HG03342 (cell line): Measurements from ENCODE around the gene IGSF9.

Experiments
- ATAC-seq: cut with Tn5 transposase; IDR thresholded peaks from one replicate; pipeline ENCODE4 v1.9.1; 2021; ENCODE audit warnings: mild to moderate bottlenecking, moderate library complexity; ENCODE audit not compliant: unreplicated experiment

The IGSF9 gene, protein sequence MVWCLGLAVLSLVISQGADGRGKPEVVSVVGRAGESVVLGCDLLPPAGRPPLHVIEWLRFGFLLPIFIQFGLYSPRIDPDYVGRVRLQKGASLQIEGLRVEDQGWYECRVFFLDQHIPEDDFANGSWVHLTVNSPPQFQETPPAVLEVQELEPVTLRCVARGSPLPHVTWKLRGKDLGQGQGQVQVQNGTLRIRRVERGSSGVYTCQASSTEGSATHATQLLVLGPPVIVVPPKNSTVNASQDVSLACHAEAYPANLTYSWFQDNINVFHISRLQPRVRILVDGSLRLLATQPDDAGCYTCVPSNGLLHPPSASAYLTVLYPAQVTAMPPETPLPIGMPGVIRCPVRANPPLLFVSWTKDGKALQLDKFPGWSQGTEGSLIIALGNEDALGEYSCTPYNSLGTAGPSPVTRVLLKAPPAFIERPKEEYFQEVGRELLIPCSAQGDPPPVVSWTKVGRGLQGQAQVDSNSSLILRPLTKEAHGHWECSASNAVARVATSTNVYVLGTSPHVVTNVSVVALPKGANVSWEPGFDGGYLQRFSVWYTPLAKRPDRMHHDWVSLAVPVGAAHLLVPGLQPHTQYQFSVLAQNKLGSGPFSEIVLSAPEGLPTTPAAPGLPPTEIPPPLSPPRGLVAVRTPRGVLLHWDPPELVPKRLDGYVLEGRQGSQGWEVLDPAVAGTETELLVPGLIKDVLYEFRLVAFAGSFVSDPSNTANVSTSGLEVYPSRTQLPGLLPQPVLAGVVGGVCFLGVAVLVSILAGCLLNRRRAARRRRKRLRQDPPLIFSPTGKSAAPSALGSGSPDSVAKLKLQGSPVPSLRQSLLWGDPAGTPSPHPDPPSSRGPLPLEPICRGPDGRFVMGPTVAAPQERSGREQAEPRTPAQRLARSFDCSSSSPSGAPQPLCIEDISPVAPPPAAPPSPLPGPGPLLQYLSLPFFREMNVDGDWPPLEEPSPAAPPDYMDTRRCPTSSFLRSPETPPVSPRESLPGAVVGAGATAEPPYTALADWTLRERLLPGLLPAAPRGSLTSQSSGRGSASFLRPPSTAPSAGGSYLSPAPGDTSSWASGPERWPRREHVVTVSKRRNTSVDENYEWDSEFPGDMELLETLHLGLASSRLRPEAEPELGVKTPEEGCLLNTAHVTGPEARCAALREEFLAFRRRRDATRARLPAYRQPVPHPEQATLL

DNA sequence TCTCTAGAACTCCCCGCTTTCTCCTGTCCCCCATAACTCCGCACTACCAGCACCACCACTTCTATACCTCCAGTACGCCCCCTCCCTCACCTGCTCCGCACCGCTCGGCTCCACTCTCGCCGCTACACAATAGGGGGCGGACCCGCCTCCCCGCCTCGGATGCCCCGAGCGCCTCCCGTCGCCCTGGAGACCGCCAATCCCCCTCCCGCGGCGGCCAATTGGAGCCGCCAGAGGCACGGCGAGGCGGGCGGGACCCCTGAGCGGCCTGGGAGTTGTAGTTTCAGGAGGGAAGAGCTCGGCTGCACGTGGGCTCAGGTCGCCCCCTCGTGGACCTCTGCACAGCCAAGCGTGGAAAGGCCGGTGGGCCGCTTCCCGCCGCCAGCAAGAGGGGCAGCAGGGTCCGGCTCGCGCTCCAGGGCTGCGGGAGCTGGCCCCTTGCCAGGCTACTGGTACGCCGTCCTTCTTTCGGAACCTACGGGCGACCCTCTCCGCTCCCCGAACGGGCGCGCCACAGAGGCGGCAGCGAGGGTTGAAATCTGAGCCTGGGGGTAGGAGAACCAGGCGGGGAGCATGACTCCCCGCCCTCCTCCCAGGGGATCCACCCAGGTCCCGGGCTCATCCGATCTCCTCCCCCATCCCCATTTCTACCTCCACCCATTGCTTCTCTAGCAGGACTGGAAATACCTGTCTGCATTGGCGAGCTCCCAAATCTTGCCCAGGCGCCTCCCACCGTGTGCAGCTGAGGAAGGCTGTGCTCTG is at the start of gene IGSF9:
IGSF9 (minus strand) TSS at position 131 of the 759 bp plus-strand sequence. CDS start 2,159 bp downstream, outside the sequence.
- ATAC-seq = no peak

DNA sequence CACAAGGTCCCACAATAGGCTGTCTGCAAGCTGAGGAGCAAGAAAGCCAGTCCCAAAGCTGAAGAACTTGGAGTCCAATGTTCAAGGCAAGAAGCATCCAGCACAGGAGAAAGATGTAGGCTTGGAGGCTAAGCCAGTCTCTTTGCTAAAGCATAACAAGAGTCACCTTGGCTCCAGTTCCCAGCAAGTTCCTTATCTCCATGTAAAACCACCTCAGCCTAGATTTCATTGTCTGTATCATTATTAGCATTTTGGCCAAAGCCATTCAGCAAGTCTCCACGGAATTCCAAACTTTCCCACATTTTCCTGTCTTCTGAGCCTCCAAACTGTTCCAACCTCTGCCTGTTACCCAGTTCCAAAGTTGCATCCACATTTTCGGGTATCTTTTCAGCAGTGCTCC is 49.5 kb upstream of the IGSF9 start:
- ATAC-seq = no peak

DNA sequence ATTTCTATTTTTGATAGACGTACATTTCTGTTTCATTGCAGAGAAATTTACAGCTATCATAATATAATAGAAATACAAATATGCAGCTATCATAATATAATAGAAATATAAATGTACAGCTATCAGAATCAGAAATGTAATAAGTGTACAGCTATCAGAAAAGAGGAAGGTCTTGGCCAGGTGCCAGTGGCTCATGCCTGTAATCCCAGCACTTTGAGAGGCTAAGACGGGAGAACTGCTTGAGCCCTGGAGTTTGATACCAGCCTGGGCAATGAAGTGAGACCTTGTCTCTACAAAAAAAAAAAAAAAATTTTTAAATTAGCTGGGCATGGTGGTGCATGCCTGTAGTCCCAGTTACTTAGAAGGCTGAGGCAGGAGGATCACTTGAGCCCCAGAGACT is 48.5 kb upstream of the IGSF9 start:
- no peak for ATAC-seq

DNA sequence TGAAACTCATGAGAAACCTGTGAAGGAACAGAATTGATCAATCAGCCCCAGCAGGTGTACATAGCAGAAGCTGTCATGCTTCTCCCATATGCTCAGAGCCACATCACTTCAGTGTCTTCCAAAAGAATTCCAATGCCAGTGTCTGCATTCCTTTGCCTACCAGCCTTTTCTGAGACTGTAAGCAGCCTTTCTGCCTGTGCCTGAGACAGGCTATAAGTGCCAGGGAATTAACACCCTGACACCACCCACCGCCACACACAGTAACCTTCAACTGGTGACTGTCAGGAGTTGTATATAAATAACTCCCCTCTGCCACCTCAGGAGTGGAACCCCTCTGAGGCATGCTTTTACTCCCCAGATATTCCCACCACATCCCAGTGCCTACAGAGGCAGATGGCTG is 46.7 kb upstream of the IGSF9 start:
- no peak for ATAC-seq

DNA sequence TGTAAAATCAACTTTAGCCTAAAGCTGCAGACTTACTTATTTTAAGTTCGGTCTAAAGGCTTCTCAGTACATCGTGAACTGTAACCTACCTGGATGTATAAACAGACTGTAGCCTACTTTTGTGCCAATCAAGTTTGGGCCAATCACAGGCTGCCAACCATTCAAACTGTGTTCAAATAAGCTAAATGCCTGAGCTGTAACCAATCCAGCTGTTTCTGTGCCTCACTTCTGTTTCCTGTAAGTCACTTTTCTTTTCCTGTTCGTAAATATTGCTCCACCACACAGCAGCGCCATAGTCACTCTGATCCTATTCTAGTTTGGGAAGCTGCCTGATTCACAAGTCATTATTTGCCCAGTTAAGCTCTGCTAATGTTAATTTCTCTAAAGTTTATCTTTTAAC is 46.1 kb upstream of the IGSF9 start:
- ATAC-seq = no peak

DNA sequence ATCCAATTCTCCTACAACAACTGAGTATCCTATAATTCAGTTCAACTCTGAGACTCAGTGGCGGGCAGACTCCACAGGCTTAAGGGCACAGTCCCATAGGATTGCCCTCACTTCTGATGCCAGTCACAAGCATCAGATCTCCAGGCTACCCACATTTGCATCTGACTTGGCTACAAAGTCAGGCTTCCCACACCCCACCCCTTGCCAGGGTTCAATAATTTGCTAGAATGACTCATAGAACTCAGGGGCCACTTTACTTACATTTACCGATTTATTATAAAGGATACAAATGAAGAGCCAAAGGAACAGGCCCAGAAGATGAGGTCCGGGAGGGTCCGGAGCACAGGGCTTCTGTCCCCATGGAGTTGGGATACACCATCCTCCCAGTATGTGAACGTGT is 44.6 kb upstream of the IGSF9 start:
- ATAC-seq = no peak

DNA sequence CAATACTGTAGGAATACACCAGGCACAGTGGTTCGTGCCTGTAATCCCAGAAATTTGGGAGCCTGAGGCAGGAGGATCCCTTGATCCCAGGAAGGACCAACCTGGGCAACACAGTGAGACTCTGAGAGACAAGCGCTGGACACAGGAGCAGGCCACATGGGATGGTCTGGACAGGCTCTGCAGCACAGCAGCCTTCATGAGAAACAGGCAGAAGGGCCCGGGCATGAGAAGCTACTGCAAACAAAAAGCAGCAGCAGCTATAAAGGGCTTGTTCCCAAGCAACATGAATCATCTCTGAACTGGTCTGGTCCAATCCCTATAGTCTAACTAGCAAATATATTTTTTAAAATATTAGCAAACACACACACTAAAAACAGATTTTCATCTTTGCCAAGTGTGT is 44.2 kb upstream of the IGSF9 start:
- ATAC-seq = no peak

DNA sequence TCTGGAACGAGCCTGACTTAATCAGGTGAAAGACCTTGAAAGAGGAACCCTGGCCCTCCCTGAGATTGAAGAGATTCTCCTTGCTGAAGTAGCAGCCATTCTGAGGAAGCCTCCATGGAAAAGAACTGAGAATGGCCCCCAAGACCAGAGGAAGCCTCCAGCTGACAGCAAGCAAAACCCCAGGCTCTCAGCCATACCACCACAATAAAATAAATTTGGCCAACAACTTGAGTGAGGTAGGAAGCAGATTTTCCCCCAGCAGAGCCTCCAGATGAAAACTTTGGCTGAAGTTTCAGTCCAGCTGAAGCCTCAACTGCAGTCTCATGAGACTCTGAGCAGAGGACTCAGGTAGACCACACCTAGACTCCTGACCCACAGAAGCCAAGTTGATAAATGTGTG is 42.6 kb upstream of the IGSF9 start:
- no peak for ATAC-seq

DNA sequence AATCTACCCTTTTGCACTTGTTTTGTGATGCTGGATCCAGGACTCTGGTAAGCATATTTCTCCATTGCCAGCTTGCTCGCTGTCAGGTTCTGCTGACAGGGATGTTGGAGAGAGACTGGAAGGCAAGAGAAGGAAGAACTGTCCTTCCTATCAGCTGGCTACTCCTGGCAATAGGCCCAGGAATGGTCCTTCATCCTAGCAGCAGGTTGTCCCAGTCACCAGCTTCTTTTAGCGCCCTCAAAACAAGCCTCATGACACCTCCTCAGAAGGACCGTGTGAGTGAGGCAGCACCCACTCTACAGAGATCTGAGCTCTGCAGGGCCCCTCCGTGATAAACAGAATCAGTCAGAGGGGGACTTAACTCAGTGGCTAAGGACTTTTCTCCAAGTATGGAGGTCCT is 41.8 kb upstream of the IGSF9 start:
- ATAC-seq = no peak

DNA sequence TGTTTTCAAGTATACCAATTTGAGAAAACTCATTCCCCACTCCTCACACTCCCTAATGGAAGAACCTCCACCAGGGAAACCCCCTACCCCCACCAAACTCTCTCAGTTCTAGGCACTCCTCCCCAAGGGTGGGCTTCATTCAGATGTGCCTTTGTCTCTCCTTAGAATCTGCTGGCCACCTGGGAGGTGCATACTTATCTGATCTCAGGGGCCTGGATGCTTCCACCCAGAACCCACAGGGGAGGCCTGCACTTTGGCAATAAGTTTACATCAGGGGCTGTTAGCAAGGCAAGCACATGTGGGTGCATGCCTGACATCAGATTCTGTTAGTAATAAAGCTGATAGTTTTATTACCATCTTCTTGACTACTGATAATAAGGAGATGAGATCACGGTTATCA is 41.1 kb upstream of the IGSF9 start:
- ATAC-seq = no peak

DNA sequence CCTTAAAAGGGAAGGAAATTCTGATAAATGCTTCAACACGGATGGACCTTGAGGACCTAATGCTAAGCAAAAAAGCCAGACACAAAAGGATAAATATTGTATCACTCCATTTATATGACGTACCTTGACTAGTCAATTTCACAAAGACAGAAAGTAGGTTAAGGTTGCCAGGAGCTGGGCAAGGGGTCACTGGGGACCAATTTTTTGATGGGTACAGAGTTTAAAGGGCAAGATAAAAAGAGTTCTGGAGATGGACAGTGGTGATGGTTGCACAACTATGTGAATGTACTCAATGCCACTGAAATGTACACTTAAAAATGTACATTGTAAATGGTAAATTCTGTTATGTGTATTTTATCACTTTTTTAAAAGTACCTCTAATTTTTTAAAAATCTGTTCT is 40.7 kb upstream of the IGSF9 start:
- no peak for ATAC-seq

DNA sequence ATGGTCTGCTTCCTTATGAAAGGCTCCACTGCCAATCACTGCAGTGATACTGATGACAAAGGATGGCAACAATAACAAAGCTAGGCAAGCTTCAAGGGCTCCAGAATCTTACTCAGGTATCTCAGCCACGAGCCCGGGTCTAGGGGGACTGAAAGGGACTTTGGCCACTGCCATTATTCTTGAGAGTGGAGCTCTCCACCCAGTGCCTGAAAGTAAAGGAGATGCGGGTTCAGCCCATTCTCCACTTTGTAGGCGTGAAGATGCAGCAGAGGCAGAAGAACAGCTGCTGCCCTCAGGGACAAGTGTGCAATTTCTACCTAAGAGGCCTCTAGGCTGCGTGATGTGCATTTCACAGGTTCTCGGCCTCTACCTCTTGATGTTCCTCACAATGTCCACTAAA is 40.1 kb upstream of the IGSF9 start:
- ATAC-seq = no peak

DNA sequence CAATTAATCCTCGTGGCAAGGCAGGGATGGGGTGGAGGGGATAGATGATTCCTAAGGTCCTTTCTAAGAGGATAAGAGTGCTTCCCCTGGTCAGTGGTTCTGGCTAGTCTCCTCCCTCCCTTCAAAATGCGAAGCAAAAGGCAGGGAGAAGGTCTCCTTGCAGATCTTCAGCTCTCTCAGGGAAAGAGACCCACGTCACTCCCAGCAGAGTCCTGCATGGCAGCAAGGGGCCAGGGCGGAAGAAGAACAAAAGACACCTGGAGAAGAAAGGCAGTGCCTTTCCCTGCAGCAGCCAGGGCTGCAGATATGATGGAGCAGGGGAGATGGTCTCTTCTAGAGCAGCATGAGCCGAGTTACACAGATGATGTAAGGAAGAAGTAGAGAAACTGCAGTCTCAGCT is 38.3 kb upstream of the IGSF9 start:
- no peak for ATAC-seq

DNA sequence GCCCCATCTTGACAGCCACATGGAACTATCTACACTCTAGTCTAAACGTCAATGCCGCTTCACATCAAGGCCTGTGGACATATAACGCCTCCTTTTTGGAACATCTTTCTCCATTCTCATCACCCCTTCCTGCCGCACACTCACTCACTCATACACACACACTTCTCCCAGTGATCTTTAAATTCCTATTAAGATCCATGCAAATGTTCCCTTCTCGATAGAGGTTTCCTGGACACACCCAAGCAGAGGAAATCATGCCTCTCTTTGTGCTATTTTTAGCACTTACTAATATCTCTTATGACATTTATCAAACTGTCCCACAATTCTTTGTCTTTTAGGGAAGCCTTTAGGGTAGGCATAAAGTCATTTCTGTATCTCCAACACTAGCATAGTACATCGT is 36.9 kb upstream of the IGSF9 start:
- no peak for ATAC-seq

DNA sequence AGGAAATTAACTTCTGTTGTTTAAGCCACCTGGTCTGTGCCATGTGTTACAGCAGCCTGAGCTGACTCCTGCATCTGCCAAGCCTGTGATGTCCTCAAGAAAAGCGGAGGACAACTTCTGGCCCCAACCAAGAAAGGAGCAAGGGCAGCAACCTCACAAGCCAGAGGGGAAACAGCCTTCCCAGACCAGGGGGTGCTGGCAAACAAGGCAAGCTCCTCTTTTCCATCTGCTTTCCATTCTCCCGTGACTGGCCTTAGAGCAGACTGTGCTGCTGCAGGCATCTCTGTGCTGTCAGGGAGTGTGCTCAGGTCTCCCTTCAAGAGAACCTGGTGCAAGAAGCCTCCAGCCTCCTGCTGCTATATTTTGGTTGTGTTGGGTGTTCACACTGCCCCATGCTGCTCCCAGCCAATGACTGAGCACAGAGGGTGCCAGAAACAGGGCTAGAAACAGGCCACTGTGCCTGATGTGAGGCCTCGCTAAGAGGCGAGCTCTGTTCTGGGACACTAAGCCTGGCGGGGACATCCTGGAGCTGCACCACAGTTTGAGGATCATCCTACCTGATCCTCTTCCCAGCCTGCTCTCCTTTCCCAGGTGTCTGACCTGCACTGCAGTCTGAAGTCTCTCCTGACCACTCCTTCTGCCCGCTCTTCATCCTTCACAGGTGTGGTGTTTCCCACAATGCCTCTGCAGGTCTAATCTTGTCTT is 36.1 kb upstream of the IGSF9 start:
- ATAC-seq = no peak

DNA sequence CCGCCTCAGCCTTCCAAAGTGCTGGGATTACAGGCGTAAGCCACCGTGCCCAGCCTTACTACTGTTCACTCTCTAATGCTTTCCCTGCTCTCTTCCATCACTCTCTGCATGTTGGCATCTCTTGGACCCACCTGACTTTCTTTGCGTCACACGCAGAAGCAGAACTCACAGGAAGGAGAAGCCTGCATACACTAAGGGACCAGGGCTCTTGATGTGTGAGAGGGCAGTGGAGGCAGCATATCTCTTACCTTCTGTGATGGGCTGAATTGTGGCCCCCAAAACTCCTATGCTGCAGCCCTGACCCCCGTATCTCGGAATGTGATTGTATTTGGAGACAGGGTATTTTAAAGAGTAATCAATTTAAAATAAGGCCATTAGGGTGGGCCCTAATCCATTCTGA is 35.4 kb upstream of the IGSF9 start:
- no peak for ATAC-seq

DNA sequence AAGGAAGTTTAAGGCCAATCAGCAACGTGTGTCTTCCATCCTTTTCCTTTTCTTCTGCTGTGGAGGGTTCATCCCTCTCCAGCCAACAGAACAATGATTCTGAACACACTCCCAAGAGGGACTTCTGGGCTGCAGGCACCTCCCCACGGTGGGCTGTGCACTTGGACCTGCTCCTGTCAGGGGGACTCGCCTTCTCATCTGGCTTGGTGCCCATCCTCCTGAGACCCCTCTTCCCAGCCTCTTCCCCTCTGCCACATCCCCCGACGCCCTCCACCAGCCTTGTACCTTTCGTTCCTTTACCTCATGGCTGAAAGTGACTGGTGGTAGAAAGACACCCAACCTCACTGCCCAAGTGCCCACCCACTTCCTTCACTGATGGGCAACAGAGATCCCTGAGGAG is 34.7 kb upstream of the IGSF9 start:
- ATAC-seq = no peak

DNA sequence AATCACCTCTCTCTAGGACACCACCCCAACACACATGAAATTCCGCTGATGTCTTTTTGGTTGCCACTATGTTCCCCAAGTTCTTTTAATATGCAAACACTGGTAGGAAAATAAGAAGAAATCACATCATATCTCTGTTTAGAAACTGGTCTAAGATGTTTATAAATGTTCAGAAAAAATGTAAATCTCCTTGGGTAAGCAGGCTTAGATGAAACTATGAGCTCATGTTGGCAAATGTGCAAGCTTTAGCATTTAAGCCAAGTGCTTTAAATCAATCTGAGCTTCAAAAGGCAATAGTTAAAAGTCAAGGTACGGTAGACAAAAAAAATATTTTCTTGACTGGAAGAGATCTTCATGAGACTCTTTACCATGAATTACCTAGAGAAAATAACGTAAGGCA is 33.8 kb upstream of the IGSF9 start:
- no peak for ATAC-seq

DNA sequence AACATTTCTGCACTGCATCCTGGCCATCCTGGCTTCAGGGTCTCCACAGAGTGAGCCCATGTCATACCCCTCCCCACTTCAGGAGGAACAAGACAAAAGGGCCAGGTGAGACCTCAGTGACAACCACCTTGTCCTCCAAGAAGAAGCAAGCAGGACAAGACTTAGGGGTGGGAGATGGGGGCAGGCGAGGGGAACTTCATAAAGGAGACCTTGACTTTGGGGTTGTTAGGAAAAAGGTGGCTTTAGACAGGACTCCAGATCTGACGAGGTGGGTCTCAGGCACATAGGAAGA is 32.6 kb upstream of the IGSF9 start:
- no peak for ATAC-seq

DNA sequence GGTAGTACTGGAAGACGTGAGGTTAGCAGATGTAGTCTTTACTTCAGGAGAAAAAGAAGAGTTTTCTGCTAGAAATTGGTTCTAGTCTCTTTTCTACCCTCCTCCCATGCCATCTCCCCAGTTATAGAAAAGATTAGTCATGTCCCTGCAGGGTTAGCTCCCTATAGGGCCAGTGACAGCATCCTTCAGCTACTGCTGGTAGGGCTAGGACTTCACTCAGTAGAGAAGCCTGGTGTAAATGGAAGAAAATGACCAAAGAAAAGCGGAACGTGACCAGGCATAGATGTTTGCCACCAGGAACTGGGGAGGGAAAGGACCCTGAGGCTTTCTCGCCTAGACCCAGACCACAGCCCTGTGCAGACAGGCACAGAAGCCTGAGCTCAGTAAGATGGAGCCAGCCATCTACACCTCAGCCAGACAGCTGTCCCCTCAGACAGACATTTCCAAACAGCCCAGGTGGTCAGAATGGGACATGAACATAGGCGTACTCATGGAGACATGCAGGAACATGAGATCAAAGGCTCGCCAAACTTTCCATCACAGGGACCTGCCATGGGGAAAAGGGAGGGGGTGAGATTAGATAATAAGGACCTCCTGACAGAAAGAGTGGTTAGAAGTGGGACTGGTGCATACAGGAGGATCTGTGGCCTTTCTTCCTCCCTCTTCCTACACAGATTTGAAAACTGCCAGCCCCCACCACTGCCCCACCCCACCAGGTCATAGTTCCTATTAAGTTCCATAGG is 32.1 kb upstream of the IGSF9 start:
- no peak for ATAC-seq
